Right lobe of liver (tissue), 4 donors: Measurements from ENCODE around the gene CFHR5.
"Not testable (repeated sequence)": the region's sequence is repeated elsewhere in the genome, so short reads cannot be mapped to it uniquely, and the experiment has no call there.

Source experiments
- POLR2A ChIP-seq: fragments of 450-650 bp; IDR thresholded peaks from one replicate; pipeline ENCODE4 v1.6.1; 2017; ENCODE audit warnings: antibody characterized with exemption, mild to moderate bottlenecking
- TF ChIP-seq, protein P1 (sequence below), 4 donors: fragments of 200-600 bp in 3 of 4; fragments of 450-650 bp in 1 of 4; IDR thresholded peaks; one replicate each; pipeline versions ENCODE4 v1.5.1 to v1.8.0; 2016 to 2022; ENCODE audit warnings: antibody characterized with exemption in 4 of 4, mild to moderate bottlenecking in 2 of 4
- donor health status: DM: no; HTN: no; CAD: no.
- donor health status: DM: no; HTN: no; CAD: no.
- donor health status: DM: no; HTN: yes; CAD: no.

DNA sequence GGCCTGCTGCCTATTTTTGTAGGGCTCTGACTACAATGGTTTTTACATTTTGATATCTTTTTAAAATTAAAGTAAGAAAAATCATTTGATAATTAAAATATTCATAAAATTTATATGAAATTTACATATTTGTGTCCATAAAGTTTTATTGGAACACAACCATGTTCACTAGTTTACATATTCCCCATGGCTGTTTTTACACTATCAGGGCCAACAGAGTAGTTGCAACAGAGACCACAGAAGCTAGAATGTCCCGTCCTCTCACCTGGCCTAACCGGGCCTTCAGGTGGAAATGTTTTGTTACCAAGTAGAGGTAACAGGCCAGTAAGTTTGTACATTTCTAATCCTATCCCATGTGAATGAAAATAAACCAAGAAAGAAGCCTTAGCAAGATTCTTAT is 44.5 kb upstream of the CFHR5 start:
- TF ChIP-seq, protein P1, sequence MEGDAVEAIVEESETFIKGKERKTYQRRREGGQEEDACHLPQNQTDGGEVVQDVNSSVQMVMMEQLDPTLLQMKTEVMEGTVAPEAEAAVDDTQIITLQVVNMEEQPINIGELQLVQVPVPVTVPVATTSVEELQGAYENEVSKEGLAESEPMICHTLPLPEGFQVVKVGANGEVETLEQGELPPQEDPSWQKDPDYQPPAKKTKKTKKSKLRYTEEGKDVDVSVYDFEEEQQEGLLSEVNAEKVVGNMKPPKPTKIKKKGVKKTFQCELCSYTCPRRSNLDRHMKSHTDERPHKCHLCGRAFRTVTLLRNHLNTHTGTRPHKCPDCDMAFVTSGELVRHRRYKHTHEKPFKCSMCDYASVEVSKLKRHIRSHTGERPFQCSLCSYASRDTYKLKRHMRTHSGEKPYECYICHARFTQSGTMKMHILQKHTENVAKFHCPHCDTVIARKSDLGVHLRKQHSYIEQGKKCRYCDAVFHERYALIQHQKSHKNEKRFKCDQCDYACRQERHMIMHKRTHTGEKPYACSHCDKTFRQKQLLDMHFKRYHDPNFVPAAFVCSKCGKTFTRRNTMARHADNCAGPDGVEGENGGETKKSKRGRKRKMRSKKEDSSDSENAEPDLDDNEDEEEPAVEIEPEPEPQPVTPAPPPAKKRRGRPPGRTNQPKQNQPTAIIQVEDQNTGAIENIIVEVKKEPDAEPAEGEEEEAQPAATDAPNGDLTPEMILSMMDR (IDR thresholded peaks at IDR 0.05): not testable (repeated sequence)
- TF ChIP-seq POLR2A: not testable (repeated sequence)
